Upper lobe of left lung (tissue), 4 donors: ENCODE measurements around the gene SH3BP5.

Source experiments
- EP300 ChIP-seq, 4 donors: sonication (generic); formaldehyde crosslinking; IDR thresholded peaks; one replicate each; pipeline ENCODE4 v1.5.1; 2017; ENCODE audit warnings: antibody characterized with exemption in 4 of 4, control low read depth in 2 of 4
- POLR2A ChIP-seq, 4 donors: fragments of 450-650 bp; IDR thresholded peaks; one replicate each; pipeline ENCODE4 v1.5.1; 2016 to 2017; ENCODE audit warnings: antibody characterized with exemption in 4 of 4, mild to moderate bottlenecking in 2 of 4
- POLR2AphosphoS5 ChIP-seq, 2 donors: sonication (generic); formaldehyde crosslinking; IDR thresholded peaks; one replicate each; pipeline ENCODE4 v1.5.1; 2017; ENCODE audit warnings: antibody characterized with exemption in 2 of 2
- TF ChIP-seq, protein P1 (sequence below), 6 experiments: fragments of 450-650 bp in 4 of 6; fragments of 200-600 bp in 2 of 6; sonication (generic) in 2 of 6; IDR thresholded peaks; one replicate each; pipeline ENCODE4 v1.5.1; 2016 to 2019; ENCODE audit warnings: antibody characterized with exemption in 6 of 6

DNA sequence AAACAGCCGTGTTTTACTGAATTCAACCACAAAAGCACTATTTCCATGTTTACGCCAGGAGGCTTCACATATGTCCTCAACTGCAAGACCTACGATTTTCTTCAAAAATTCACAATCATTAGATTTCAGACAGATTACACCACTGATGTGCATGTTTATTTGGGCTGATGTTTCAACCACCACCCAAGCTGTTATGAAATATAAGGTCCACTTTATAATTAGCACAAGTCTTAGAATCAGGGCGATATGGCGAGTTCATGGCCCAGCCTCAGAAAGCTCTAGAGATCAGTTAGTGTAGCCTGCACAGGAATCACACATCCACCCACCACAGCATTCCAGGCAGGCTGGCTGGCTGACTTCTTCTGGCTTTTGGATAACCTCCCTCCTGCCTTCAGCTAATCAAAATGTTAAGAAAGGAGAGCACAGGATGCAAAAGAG is 15.4 kb downstream of the SH3BP5 start:
- TF ChIP-seq, protein P1, sequence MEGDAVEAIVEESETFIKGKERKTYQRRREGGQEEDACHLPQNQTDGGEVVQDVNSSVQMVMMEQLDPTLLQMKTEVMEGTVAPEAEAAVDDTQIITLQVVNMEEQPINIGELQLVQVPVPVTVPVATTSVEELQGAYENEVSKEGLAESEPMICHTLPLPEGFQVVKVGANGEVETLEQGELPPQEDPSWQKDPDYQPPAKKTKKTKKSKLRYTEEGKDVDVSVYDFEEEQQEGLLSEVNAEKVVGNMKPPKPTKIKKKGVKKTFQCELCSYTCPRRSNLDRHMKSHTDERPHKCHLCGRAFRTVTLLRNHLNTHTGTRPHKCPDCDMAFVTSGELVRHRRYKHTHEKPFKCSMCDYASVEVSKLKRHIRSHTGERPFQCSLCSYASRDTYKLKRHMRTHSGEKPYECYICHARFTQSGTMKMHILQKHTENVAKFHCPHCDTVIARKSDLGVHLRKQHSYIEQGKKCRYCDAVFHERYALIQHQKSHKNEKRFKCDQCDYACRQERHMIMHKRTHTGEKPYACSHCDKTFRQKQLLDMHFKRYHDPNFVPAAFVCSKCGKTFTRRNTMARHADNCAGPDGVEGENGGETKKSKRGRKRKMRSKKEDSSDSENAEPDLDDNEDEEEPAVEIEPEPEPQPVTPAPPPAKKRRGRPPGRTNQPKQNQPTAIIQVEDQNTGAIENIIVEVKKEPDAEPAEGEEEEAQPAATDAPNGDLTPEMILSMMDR (IDR thresholded peaks at IDR 0.05) = no peak
- TF ChIP-seq POLR2AphosphoS5 (IDR thresholded peaks at IDR 0.05) = no peak
- no peak for TF ChIP-seq POLR2A (IDR thresholded peaks at IDR 0.05)
- TF ChIP-seq EP300 (IDR thresholded peaks at IDR 0.05) = no peak
